Liver (tissue), 3 donors: Measurements from ENCODE around the gene SLC25A6.

ENCODE experiments used
- HNF4G ChIP-seq: IDR thresholded peaks from 2 replicates; pipeline ENCODE4 v1.6.1; 2016; ENCODE audit warnings: antibody characterized with exemption
- RAD21 ChIP-seq, 2 donors: IDR thresholded peaks; 2 replicates each; pipeline ENCODE4 v1.6.1; 2016; ENCODE audit warnings: antibody characterized with exemption in 2 of 2, mild to moderate bottlenecking in 2 of 2
- RXRA ChIP-seq, 2 donors: IDR thresholded peaks; 2 replicates each; pipeline ENCODE4 v1.6.1; 2017 to 2018; ENCODE audit warnings: antibody characterized with exemption in 2 of 2, mild to moderate bottlenecking in 1 of 2
- SP1 ChIP-seq: IDR thresholded peaks from 2 replicates; pipeline ENCODE4 v1.6.1; 2018; ENCODE audit warnings: antibody characterized with exemption, mild to moderate bottlenecking
- YY1 ChIP-seq: IDR thresholded peaks from 2 replicates; pipeline ENCODE4 v1.6.1; 2016; ENCODE audit warnings: antibody characterized with exemption, mild to moderate bottlenecking
- TF ChIP-seq, protein P1 (sequence below): fragments of 150-350 bp; IDR thresholded peaks from 2 replicates; pipeline ENCODE4 v1.5.1; 2017; ENCODE audit warnings: improper control_type of control experiment, low read depth, low read length; ENCODE audit not compliant: missing input control
- donor health status: healthy.
- donor health status: healthy.

DNA sequence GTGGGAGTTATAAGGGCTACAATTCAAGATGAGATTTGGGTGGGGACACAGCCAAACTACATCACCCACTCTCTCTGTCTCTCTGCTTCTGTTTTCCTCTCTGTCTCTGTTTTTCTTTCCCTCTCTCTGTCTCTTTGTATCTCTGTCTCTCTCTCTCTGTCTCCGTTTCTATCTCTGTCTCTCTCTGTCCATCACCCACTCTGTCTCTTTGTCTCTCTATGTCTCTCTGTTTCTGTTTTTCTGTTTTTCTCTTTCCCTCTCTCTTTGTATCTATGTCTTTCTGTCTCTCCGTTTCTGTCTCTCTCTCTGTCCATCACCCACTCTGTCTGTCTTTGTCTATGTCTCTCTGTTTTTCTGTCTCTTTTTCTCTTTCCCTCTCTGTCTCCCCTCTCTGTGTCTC, 30.0 kb downstream of the SLC25A6 start:
- TF ChIP-seq RAD21 (IDR thresholded peaks at IDR 0.05) (no peak), RXRA (IDR thresholded peaks at IDR 0.05) (no peak), SP1 (no peak), HNF4G (no peak), YY1 (no peak)
- TF ChIP-seq, protein P1, sequence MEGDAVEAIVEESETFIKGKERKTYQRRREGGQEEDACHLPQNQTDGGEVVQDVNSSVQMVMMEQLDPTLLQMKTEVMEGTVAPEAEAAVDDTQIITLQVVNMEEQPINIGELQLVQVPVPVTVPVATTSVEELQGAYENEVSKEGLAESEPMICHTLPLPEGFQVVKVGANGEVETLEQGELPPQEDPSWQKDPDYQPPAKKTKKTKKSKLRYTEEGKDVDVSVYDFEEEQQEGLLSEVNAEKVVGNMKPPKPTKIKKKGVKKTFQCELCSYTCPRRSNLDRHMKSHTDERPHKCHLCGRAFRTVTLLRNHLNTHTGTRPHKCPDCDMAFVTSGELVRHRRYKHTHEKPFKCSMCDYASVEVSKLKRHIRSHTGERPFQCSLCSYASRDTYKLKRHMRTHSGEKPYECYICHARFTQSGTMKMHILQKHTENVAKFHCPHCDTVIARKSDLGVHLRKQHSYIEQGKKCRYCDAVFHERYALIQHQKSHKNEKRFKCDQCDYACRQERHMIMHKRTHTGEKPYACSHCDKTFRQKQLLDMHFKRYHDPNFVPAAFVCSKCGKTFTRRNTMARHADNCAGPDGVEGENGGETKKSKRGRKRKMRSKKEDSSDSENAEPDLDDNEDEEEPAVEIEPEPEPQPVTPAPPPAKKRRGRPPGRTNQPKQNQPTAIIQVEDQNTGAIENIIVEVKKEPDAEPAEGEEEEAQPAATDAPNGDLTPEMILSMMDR = no peak
